Breast epithelium (tissue), 4 donors: ENCODE data around the gene EIF4H. TPM values are rescaled to one million over a fixed set of nuclear protein-coding genes. Genes with fewer than 3 reads are reported as not detected.

Experiments used
- DNase-seq, 2 donors: peaks; one replicate each; pipeline ENCODE4 v3.0.0-alpha.2; 2019; ENCODE audit warnings: low spot score in 2 of 2
- H3K27ac ChIP-seq, 2 donors: fragments of 200-600 bp; sonication (generic) in 1 of 2; one replicate each; pipeline ENCODE4 v1.5.1; 2016 to 2019; ENCODE audit warnings: mild to moderate bottlenecking in 1 of 2
- H3K27me3 ChIP-seq, 2 donors: fragments of 200-600 bp; sonication (generic) in 1 of 2; one replicate each; pipeline versions ENCODE4 v1.5.1 to v1.6.0; 2017 to 2019; ENCODE audit warnings: control low read depth in 1 of 2, mild to moderate bottlenecking in 1 of 2
- H3K36me3 ChIP-seq: fragments of 200-600 bp; one replicate; pipeline ENCODE4 v1.5.1; 2019
- H3K4me1 ChIP-seq, 2 donors: fragments of 200-600 bp; sonication (generic); one replicate each; pipeline ENCODE4 v1.5.1; 2016 to 2019; ENCODE audit warnings: control low read depth in 1 of 2
- H3K4me3 ChIP-seq, 3 donors: fragments of 200-600 bp; sonication (generic); 1 replicate in 2 of 3; 2 replicates in 1 of 3; pipeline ENCODE4 v1.5.1; 2016 to 2019; ENCODE audit warnings: mild to moderate bottlenecking in 3 of 3, moderate library complexity in 2 of 3
- H3K9me3 ChIP-seq, 2 donors: fragments of 200-600 bp; sonication (generic) in 1 of 2; one replicate each; pipeline ENCODE4 v1.5.1; 2016 to 2019; ENCODE audit warnings: control low read depth in 1 of 2
- POLR2A ChIP-seq: fragments of 450-650 bp; IDR thresholded peaks from one replicate; pipeline ENCODE4 v1.6.1; 2016; ENCODE audit warnings: antibody characterized with exemption, mild to moderate bottlenecking, moderate library complexity
- POLR2AphosphoS5 ChIP-seq, 3 donors: sonication (generic); formaldehyde crosslinking; IDR thresholded peaks; one replicate each; pipeline ENCODE4 v1.6.1; 2017; ENCODE audit warnings: antibody characterized with exemption in 3 of 3
- intact Hi-C: fragments of 100-400 bp; cut with DNase I; formaldehyde crosslinking; loops from one replicate; pipeline ENCODE4 v1.15.1; 2023; ENCODE audit warnings: low total_unique reads
- total RNA-seq, 3 donors: library from RNA; depleted of rRNA; stranded (reverse); fragments of >200 nt; gene quantifications; one replicate each; pipeline ENCODE4 v1.1.0, GENCODE V29; 2016
- TF ChIP-seq, protein P1 (sequence below), 3 donors: fragments of 450-650 bp; IDR thresholded peaks; one replicate each; pipeline ENCODE4 v1.5.1; 2016 to 2017; ENCODE audit warnings: antibody characterized with exemption in 3 of 3, mild to moderate bottlenecking in 3 of 3, moderate library complexity in 3 of 3

EIF4H gene
- total RNA-seq, 3 donors from 2014 or later: 199 to 256 (median 238) TPM

DNA sequence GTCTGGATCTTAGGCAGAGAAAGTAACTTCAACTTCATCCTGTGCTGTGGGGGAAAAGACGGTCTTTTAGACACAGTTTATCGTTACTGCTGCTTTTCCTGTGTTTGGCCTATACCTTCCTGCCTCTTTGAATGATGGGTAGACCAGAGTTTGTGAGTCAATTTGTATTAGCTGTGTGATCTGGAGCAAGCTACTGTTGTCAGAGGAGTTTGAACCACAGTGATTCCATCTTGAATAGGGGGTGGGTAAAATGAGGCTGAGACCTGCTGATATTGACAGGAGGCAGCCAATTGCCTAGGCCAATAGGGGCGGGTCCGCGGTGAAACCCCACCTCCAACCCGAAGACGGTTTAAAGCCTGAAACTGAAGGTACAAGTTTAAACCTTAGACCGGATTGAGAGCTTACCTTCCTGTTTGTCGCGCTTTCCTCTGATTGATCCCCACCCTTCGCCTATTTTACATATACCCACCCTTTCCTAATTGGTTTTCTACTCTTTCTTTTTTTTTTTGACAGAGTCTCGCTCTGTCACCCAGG lies 35.8 kb upstream of the EIF4H start:
- no peaks in the 10 kb centered on the region for H3K36me3 ChIP-seq
- H3K4me3 ChIP-seq: no peak overlapping the region
- no peak for DNase-seq
- no peaks in the 10 kb centered on the region for H3K4me1 ChIP-seq
- no peaks in the 10 kb centered on the region for H3K27me3 ChIP-seq
- TF ChIP-seq POLR2AphosphoS5 (IDR thresholded peaks at IDR 0.05): no peak
- TF ChIP-seq, protein P1, sequence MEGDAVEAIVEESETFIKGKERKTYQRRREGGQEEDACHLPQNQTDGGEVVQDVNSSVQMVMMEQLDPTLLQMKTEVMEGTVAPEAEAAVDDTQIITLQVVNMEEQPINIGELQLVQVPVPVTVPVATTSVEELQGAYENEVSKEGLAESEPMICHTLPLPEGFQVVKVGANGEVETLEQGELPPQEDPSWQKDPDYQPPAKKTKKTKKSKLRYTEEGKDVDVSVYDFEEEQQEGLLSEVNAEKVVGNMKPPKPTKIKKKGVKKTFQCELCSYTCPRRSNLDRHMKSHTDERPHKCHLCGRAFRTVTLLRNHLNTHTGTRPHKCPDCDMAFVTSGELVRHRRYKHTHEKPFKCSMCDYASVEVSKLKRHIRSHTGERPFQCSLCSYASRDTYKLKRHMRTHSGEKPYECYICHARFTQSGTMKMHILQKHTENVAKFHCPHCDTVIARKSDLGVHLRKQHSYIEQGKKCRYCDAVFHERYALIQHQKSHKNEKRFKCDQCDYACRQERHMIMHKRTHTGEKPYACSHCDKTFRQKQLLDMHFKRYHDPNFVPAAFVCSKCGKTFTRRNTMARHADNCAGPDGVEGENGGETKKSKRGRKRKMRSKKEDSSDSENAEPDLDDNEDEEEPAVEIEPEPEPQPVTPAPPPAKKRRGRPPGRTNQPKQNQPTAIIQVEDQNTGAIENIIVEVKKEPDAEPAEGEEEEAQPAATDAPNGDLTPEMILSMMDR (IDR thresholded peaks at IDR 0.05): no peak
- no peak for TF ChIP-seq POLR2A
- no peak overlapping the region for H3K27ac ChIP-seq
- H3K9me3 ChIP-seq: no peaks in the 10 kb centered on the region
- intact Hi-C loops: no loop called here

DNA sequence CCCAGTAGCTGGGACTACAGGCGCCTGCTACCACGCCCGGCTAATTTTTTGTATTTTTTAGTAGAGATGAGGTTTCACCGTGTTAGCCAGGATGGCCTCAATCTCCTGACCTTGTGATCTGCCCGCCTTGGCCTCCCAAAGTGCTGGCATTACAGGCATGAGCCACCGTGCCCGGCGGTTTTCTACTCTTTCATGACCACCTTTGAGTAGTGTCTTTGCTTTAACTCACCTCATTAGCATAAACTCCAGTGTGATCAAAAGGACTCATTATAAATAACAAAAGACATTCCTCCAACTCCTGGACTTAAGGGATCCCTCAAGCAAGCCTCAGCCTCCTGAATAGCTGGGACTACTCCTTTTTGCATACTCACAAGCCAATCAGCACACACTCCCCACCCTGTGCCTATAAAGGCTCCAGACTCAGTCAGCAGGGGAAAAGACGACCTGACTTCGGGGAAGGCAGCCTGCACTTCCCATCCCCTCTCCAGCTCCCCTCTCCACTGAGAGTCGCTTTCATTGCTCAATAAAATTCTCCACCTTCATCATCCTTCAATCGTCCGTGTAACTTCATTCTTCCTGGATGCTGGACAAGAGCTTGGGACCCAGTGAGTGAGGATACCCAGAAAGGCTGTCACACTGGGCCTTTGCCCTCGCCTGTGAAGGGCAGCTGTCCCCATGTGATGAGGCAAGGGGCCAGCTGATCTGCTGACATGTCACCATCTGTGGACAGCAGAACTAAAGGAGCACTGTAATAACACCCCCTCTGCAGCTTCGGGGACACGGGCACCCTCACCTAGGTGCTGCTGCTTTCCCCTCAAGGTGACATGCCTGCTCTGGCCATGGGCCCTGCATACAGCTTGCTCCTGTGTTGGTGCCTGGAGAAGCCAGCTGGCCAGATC lies 35.0 kb upstream of the EIF4H start:
- no peaks in the 10 kb centered on the region for H3K36me3 ChIP-seq
- no peaks in the 10 kb centered on the region for H3K27me3 ChIP-seq
- intact Hi-C loops: no loop called here
- no peak overlapping the region for H3K27ac ChIP-seq
- H3K4me1 ChIP-seq: no peaks in the 10 kb centered on the region
- TF ChIP-seq POLR2AphosphoS5 (IDR thresholded peaks at IDR 0.05): no peak
- H3K9me3 ChIP-seq: no peaks in the 10 kb centered on the region
- DNase-seq: no peak
- H3K4me3 ChIP-seq: no peak overlapping the region

DNA sequence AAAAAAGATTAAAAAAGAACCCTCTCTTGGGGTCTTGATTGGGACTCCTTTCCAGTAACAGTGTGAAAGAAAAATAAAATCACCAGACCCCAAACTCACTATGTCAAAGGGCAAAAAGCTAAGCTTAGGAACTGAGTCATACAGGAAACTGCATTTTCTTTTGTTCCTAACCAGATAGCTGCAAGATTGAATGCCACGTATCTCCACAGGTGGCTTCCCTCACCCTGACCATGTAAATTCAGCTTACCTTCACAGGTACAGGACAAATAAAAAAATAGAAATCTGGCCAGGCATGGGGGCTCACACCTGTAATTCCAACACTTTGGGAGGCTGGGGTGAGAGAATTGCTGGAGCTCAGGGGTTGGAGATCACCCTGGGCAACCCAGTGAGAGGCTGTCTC lies 32.5 kb upstream of the EIF4H start:
- H3K4me1 ChIP-seq: no peaks in the 10 kb centered on the region
- H3K27me3 ChIP-seq: no peaks in the 10 kb centered on the region
- H3K4me3 ChIP-seq: no peak overlapping the region
- no peaks in the 10 kb centered on the region for H3K36me3 ChIP-seq
- no peak for DNase-seq
- no peak overlapping the region for H3K27ac ChIP-seq
- H3K9me3 ChIP-seq: peaks cover 2 to 8% of the 10 kb centered on the region in 2 donors
- TF ChIP-seq, protein P1 (IDR thresholded peaks at IDR 0.05): no peak
- no peak for TF ChIP-seq POLR2AphosphoS5 (IDR thresholded peaks at IDR 0.05)
- no peak for TF ChIP-seq POLR2A
- intact Hi-C loops: loop anchor here (5.0 kb wide), 1 partner anchor 1606 kb away; no protein-coding TSS in a partner anchor

DNA sequence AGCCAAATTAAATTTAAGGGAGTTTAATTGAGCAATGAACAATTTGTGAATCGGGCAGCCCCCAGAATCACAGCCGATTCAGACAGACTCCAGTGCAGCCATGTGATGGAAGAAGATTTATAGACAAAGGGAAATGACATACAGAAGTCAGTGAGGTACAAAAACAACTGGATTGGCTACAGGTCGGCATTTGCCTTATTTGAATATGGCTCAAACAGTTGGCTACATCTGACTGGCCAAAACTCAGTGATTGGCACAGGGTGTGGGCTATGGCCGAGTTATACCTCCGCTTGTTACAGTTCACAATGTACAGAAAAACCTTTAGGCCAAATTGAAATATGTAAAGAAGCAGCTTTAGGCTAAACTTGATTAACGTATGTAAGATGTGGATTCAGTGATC lies 30.8 kb upstream of the EIF4H start:
- Histone ChIP-seq H3K4me3 (no peak overlapping the region), H3K4me1 (no peaks in the 10 kb centered on the region), H3K36me3 (no peaks in the 10 kb centered on the region), H3K9me3 (peaks cover 2 to 8% of the 10 kb centered on the region in 2 donors), H3K27ac (no peak overlapping the region), H3K27me3 (no peaks in the 10 kb centered on the region)
- DNase-seq: no peak
- TF ChIP-seq POLR2A: no peak
- TF ChIP-seq, protein P1 (IDR thresholded peaks at IDR 0.05): no peak
- no peak for TF ChIP-seq POLR2AphosphoS5 (IDR thresholded peaks at IDR 0.05)
- intact Hi-C loops: loop anchor here (5.0 kb wide), 1 partner anchor 1604 kb away; no protein-coding TSS in a partner anchor

DNA sequence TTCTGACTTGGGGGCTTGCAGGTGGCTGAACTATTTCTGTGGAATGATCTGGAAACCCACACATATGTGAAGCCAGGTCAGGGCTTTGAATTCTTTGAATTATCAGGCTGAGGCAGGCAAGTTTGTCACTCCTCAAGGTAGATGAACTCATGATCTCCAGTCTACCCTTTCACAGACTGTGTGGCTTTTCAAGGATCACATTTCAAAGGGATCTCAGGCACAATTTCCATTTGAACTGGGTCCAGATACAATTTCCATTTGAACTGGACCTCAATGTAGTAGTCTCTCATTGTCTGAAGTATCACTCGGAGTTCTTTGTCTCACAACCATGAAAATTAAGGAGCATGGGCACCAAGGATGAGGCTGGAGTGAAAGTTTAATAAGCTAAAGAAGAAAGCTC lies 25.7 kb upstream of the EIF4H start:
- Histone ChIP-seq H3K4me1 (no peaks in the 10 kb centered on the region), H3K27me3 (no peaks in the 10 kb centered on the region), H3K27ac (no peak overlapping the region), H3K9me3 (peaks cover 2 to 8% of the 10 kb centered on the region in 2 donors), H3K36me3 (no peaks in the 10 kb centered on the region), H3K4me3 (no peak overlapping the region)
- intact Hi-C loops: no loop called here
- no peak for DNase-seq
- TF ChIP-seq POLR2A (no peak), POLR2AphosphoS5 (IDR thresholded peaks at IDR 0.05) (no peak)
- TF ChIP-seq, protein P1 (IDR thresholded peaks at IDR 0.05): no peak
